H1 (cell line): ENCODE data around the gene ARHGEF6. TPM values are rescaled to one million over a fixed set of nuclear protein-coding genes. Genes with fewer than 3 reads are reported as not detected.

ENCODE experiments used
- CTCF ChIA-PET: fragments of 300-600 bp; sonication (Branson Sonifier 250); formaldehyde crosslinking; loops from one replicate; lab custom pipeline; 2021; ENCODE audit not compliant: partially characterized antibody; lab: Charles Lee
- POLR2A ChIA-PET: fragments of 300-600 bp; sonication (Branson Sonifier 250); formaldehyde crosslinking; loops from one replicate; lab custom pipeline; 2021; ENCODE audit warnings: inconsistent platforms; ENCODE audit not compliant: partially characterized antibody; lab: Charles Lee
- DNase-seq, 2 experiments: peaks; one replicate each; pipeline versions ENCODE4 v3.0.0 to v3.0.0-alpha.2; 2010 to 2022; ENCODE audit warnings: low spot score in 2 of 2, low read depth in 1 of 2, mixed read lengths in 1 of 2
- FAIRE-seq: peaks from 2 replicates; lab custom pipeline; 2011; peaks lifted over from hg19 to GRCh38; lab: Jason Lieb, UNC
- H2AFZ ChIP-seq: 2 replicates; pipeline ENCODE4 v1.8.1; 2012; ENCODE audit warnings: low read length, inconsistent platforms
- H2AK5ac ChIP-seq: 2 replicates; pipeline ENCODE4 v1.6.1; 2013; ENCODE audit warnings: low read depth, low read length
- H2BK120ac ChIP-seq: replicated peaks from 2 replicates; pipeline ENCODE3; 2013; ENCODE audit warnings: low read depth, low read length, inconsistent platforms
- H2BK12ac ChIP-seq: 2 replicates; pipeline ENCODE4 v1.6.1; 2013; ENCODE audit warnings: low read depth, low read length
- H2BK15ac ChIP-seq: 2 replicates; pipeline ENCODE4 v1.6.1; 2013; ENCODE audit warnings: low read length
- H2BK20ac ChIP-seq: 2 replicates; pipeline ENCODE4 v1.6.1; 2013; ENCODE audit warnings: low read length
- H2BK5ac ChIP-seq: 2 replicates; pipeline ENCODE4 v1.6.1; 2013; ENCODE audit warnings: low read depth, low read length
- H3K14ac ChIP-seq: 2 replicates; pipeline ENCODE4 v1.6.1; 2013; ENCODE audit warnings: inconsistent platforms; ENCODE audit not compliant: insufficient read length
- H3K18ac ChIP-seq: 2 replicates; pipeline ENCODE4 v1.6.1; 2013; ENCODE audit warnings: low read length; ENCODE audit errors: extremely low read depth
- H3K23ac ChIP-seq: 2 replicates; pipeline ENCODE4 v1.6.1; 2013; ENCODE audit warnings: inconsistent platforms; ENCODE audit not compliant: insufficient read length
- H3K23me2 ChIP-seq: 2 replicates; pipeline ENCODE4 v1.6.1; 2013; ENCODE audit warnings: low read depth, low read length
- H3K27ac ChIP-seq: 2 replicates; pipeline ENCODE4 v1.6.1; 2011; ENCODE audit warnings: low read depth, low read length, inconsistent platforms
- H3K27me3 ChIP-seq, 4 experiments: replicated peaks in 1 of 4; 1 replicate in 1 of 4; 2 replicates in 3 of 4; pipeline versions ENCODE4 v1.6.1 to v1.8.1; 2011 to 2013; ENCODE audit warnings: low read length in 3 of 4, mild to moderate bottlenecking in 3 of 4, inconsistent platforms in 2 of 4, mixed read lengths in 2 of 4, moderate library complexity in 1 of 4; ENCODE audit not compliant: control insufficient read depth in 3 of 4, insufficient read depth in 3 of 4; ENCODE audit errors: extremely low read depth in 1 of 4
- H3K36me3 ChIP-seq, 4 experiments: 2 replicates each; pipeline versions ENCODE4 v1.6.1 to v1.8.1; 2011 to 2013; ENCODE audit warnings: mild to moderate bottlenecking in 4 of 4, low read length in 3 of 4, moderate library complexity in 2 of 4, control low read depth in 1 of 4, inconsistent platforms in 1 of 4; ENCODE audit not compliant: insufficient read depth in 4 of 4, control insufficient read depth in 2 of 4
- H3K4ac ChIP-seq: replicated peaks from 2 replicates; pipeline ENCODE3; 2013; ENCODE audit warnings: low read length, low read depth, mixed read lengths, inconsistent platforms; ENCODE audit not compliant: insufficient read length
- H3K4me1 ChIP-seq, 4 experiments: replicated peaks in 1 of 4; 1 replicate in 1 of 4; 2 replicates in 3 of 4; pipeline versions ENCODE4 v1.6.1 to v1.8.1; 2011 to 2013; ENCODE audit warnings: low read length in 3 of 4, inconsistent platforms in 2 of 4, mixed read lengths in 1 of 4; ENCODE audit not compliant: insufficient read depth in 4 of 4, control insufficient read depth in 3 of 4
- H3K4me2 ChIP-seq, 2 experiments: 2 replicates each; pipeline versions ENCODE4 v1.6.1 to v1.8.1; 2011 to 2013; ENCODE audit warnings: low read depth in 2 of 2, low read length in 2 of 2, control low read depth in 1 of 2, inconsistent platforms in 1 of 2, mild to moderate bottlenecking in 1 of 2; ENCODE audit not compliant: insufficient read depth in 1 of 2
- H3K4me3 ChIP-seq, 4 experiments: fragments of 200-600, 300-600 bp in 1 of 4; sonication (generic), shearing (Covaris generic), sonication (Bioruptor Twin) in 1 of 4; 2 replicates each; pipeline versions ENCODE4 v1.5.1 to v1.8.1; 2011 to 2016; ENCODE audit warnings: low read length in 4 of 4, low read depth in 3 of 4, control low read depth in 2 of 4, inconsistent platforms in 2 of 4, mild to moderate bottlenecking in 2 of 4, mixed read lengths in 1 of 4, moderate library complexity in 1 of 4; ENCODE audit not compliant: insufficient read depth in 2 of 4; ENCODE audit errors: extremely low read depth in 1 of 4
- H3K56ac ChIP-seq: replicated peaks from 2 replicates; pipeline ENCODE3; 2013; ENCODE audit warnings: low read depth, mild to moderate bottlenecking, mixed read lengths, low read length, inconsistent platforms; ENCODE audit not compliant: insufficient read length
- H3K79me1 ChIP-seq: 2 replicates; pipeline ENCODE4 v1.6.1; 2013; ENCODE audit warnings: low read depth, low read length, control low read depth
- H3K79me2 ChIP-seq, 2 experiments: 2 replicates each; pipeline versions ENCODE4 v1.6.1 to v1.8.1; 2012 to 2013; ENCODE audit warnings: low read length in 2 of 2, mild to moderate bottlenecking in 2 of 2, inconsistent platforms in 1 of 2; ENCODE audit not compliant: insufficient read depth in 2 of 2, control insufficient read depth in 1 of 2
- H3K9ac ChIP-seq, 4 experiments: replicated peaks in 1 of 4; 1 replicate in 1 of 4; 2 replicates in 3 of 4; pipeline versions ENCODE4 v1.6.1 to v1.8.1; 2011 to 2013; ENCODE audit warnings: low read depth in 3 of 4, low read length in 3 of 4, control low read depth in 2 of 4, mild to moderate bottlenecking in 2 of 4, moderate library complexity in 2 of 4, inconsistent platforms in 1 of 4; ENCODE audit errors: extremely low read depth in 1 of 4
- H3K9me3 ChIP-seq, 2 experiments: 2 replicates each; pipeline versions ENCODE4 v1.6.1 to v1.8.1; 2012 to 2013; ENCODE audit warnings: mild to moderate bottlenecking in 2 of 2, moderate library complexity in 2 of 2, control low read depth in 1 of 2, inconsistent platforms in 1 of 2, low read depth in 1 of 2, low read length in 1 of 2, mixed read lengths in 1 of 2; ENCODE audit not compliant: insufficient read depth in 2 of 2
- H4K20me1 ChIP-seq, 2 experiments: replicated peaks in 1 of 2; 2 replicates each; pipeline versions ENCODE3 to v1.8.1; 2011 to 2013; ENCODE audit warnings: inconsistent platforms in 2 of 2, low read length in 2 of 2, mild to moderate bottlenecking in 1 of 2; ENCODE audit not compliant: insufficient read depth in 2 of 2, control insufficient read depth in 1 of 2
- H4K5ac ChIP-seq: 2 replicates; pipeline ENCODE4 v1.6.1; 2013; ENCODE audit warnings: low read length, low read depth, mixed read lengths, inconsistent platforms; ENCODE audit not compliant: insufficient read length
- H4K8ac ChIP-seq: 2 replicates; pipeline ENCODE4 v1.8.0; 2013; ENCODE audit warnings: mild to moderate bottlenecking, moderate library complexity, low read length, inconsistent platforms; ENCODE audit not compliant: insufficient read depth; ENCODE audit errors: extremely low read depth
- H4K91ac ChIP-seq: replicated peaks from 2 replicates; pipeline ENCODE3; 2013; ENCODE audit warnings: low read length, mixed read lengths, inconsistent platforms; ENCODE audit not compliant: insufficient read length
- BACH1 ChIP-seq: IDR thresholded peaks from 2 replicates; pipeline ENCODE4 v1.6.1; 2012; ENCODE audit warnings: low read length, improper control_type of control experiment
- EP300 ChIP-seq, 2 experiments: IDR thresholded peaks; 1 replicate in 1 of 2; 2 replicates in 1 of 2; pipeline ENCODE4 v1.6.1; 2011 to 2012; ENCODE audit warnings: low read depth in 2 of 2, low read length in 2 of 2, mild to moderate bottlenecking in 2 of 2, borderline replicate concordance in 1 of 2, inconsistent platforms in 1 of 2, moderate library complexity in 1 of 2
- GABPA ChIP-seq: IDR thresholded peaks from 2 replicates; pipeline ENCODE4 v1.6.1; 2011; ENCODE audit warnings: mild to moderate bottlenecking, low read length, moderate library complexity, borderline replicate concordance; ENCODE audit not compliant: insufficient read depth
- JUND ChIP-seq: IDR thresholded peaks from 2 replicates; pipeline ENCODE4 v1.6.1; 2011; ENCODE audit warnings: mild to moderate bottlenecking, improper control_type of control experiment, low read length
- KDM1A ChIP-seq: fragments of 200-600, 300-600 bp; sonication (generic); IDR thresholded peaks from 2 replicates; pipeline ENCODE4 v1.7.1; 2016; ENCODE audit warnings: mild to moderate bottlenecking, low read length, borderline replicate concordance
- KDM4A ChIP-seq: IDR thresholded peaks from one replicate; pipeline ENCODE4 v1.7.1; 2012; ENCODE audit warnings: low read depth, mild to moderate bottlenecking, moderate library complexity, low read length, inconsistent platforms; ENCODE audit not compliant: severe bottlenecking
- MAX ChIP-seq: IDR thresholded peaks from 2 replicates; pipeline ENCODE4 v1.6.1; 2012; ENCODE audit warnings: inconsistent platforms
- NRF1 ChIP-seq: IDR thresholded peaks from 2 replicates; pipeline ENCODE4 v1.6.1; 2011; ENCODE audit warnings: mild to moderate bottlenecking, low read depth, low read length, improper control_type of control experiment
- POLR2A ChIP-seq, 2 experiments: IDR thresholded peaks; 1 replicate in 1 of 2; 2 replicates in 1 of 2; pipeline ENCODE4 v1.6.1; 2011; ENCODE audit warnings: low read depth in 2 of 2, low read length in 2 of 2, mild to moderate bottlenecking in 2 of 2; ENCODE audit errors: control extremely low read depth in 1 of 2
- POU5F1 ChIP-seq: IDR thresholded peaks from 2 replicates; pipeline ENCODE4 v1.6.1; 2011; ENCODE audit warnings: low read depth, mild to moderate bottlenecking, low read length, moderate library complexity
- SUZ12 ChIP-seq: fragments of 200-600 bp; sonication (generic); IDR thresholded peaks from 2 replicates; pipeline ENCODE4 v1.6.1; 2012; ENCODE audit warnings: mild to moderate bottlenecking, inconsistent platforms, low read length, moderate library complexity, mixed read lengths
- TAF1 ChIP-seq: IDR thresholded peaks from 2 replicates; pipeline ENCODE4 v1.6.1; 2011; ENCODE audit warnings: mild to moderate bottlenecking, low read depth, low read length
- WGBS, 2 experiments: shearing (Covaris generic) in 1 of 2; methylation state at CpG; one replicate each; pipeline versions ENCODE4 v1.1.6 to v1.1.7; 2013 to 2015; ENCODE audit warnings: low lambda C conversion rate in 2 of 2, mixed read lengths in 2 of 2, inconsistent platforms in 1 of 2, low coverage in 1 of 2, missing lambda C conversion rate in 1 of 2; ENCODE audit not compliant: insufficient replicate concordance in 2 of 2, insufficient coverage in 1 of 2, insufficient read length in 1 of 2; ENCODE audit errors: extremely low coverage in 1 of 2, missing lambda C conversion rate in 1 of 2; 5-methylcytosine and 5-hydroxymethylcytosine counted together
- polyA plus RNA-seq, 7 experiments: library from polyadenylated mRNA; depleted of rRNA in 3 of 7; stranded (reverse) in 5 of 7; unstranded in 2 of 7; fragments of >200 nt in 5 of 7; fragments of 200-250 nt in 2 of 7; gene quantifications; 1 replicate in 5 of 7; 2 replicates in 1 of 7; 4 replicates in 1 of 7; pipeline versions ENCODE4 v1.2.1 to v1.2.3, GENCODE V29; 2011 to 2013; ENCODE audit warnings: missing spikeins in 2 of 7, mixed read lengths in 2 of 7
- total RNA-seq: library from RNA; stranded (reverse); fragmentation: NEBNext Ultra II Directional; extraction: Animal tissue kit (Norgen Biotek cat#: 25700); gene quantifications from 2 replicates; pipeline ENCODE4 v1.2.1, GENCODE V29; 2021

The ARHGEF6 gene
- total and polyA plus RNA-seq, 2 of the 8 experiments (the other 6 are each of a cell fraction or from before 2014, with no cell fraction given), result 3.6 to 3.7 TPM

GRCh38 chrX:136728393-136728792 lies 52.3 kb downstream of the ARHGEF6 start:
- Histone ChIP-seq H3K23me2 (no peaks in the 10 kb centered on the region), H2AK5ac (no peak overlapping the region), H3K79me2 (no peaks in the 10 kb centered on the region), H2BK15ac (no peak overlapping the region), H4K8ac (no peak overlapping the region), H2BK5ac (no peak overlapping the region), H3K4me3 (no peak overlapping the region), H3K79me1 (no peaks in the 10 kb centered on the region), H2BK120ac (no peak overlapping the region), H4K20me1 (no peaks in the 10 kb centered on the region), H3K4me2 (no peak overlapping the region), H3K4ac (no peak overlapping the region), H3K9me3 (no peaks in the 10 kb centered on the region), H4K5ac (no peak overlapping the region), H4K91ac (no peak overlapping the region), H3K9ac (no peak overlapping the region), H3K27me3 (no peaks in the 10 kb centered on the region), H3K23ac (no peak overlapping the region), H2BK20ac (no peak overlapping the region), H2AFZ (no peak overlapping the region), H3K4me1 (no peaks in the 10 kb centered on the region), H3K56ac (no peak overlapping the region), H3K18ac (no peak overlapping the region), H3K27ac (no peak overlapping the region), H2BK12ac (no peak overlapping the region), H3K36me3 (no peaks in the 10 kb centered on the region; a peak in 1 of 8 replicates), H3K14ac (no peak overlapping the region)
- WGBS, 2 experiments, result 100% methylated on average over 1 of the region's 1 CpG; no CpG with 5 or more reads in 1 of the 2 experiments
- ChIA-PET POLR2A (interaction anchor here (0.7 kb wide), 1 partner anchor 576 kb away, joined by 3 read pairs; no protein-coding TSS in a partner anchor), CTCF (interaction anchor here (0.6 to 2.1 kb wide), 5 partner anchors 18 to 1414 kb away, joined by 3 to 6 read pairs (median 3); no protein-coding TSS in a partner anchor)
- FAIRE-seq (no peak), DNase-seq (no peak)
- no peak for TF ChIP-seq GABPA
- no peak for TF ChIP-seq EP300 (IDR thresholded peaks at IDR 0.05; ENCODE audit: borderline replicate concordance in 1 of 2, low read depth in 2 of 2, low read length in 2 of 2)
- no peak for TF ChIP-seq KDM1A
- TF ChIP-seq POU5F1, result no peak
- TF ChIP-seq JUND, result no peak
- TF ChIP-seq BACH1, result no peak
- TF ChIP-seq TAF1, result no peak
- TF ChIP-seq POLR2A (IDR thresholded peaks at IDR 0.05; ENCODE audit: control extremely low read depth in 1 of 2, low read depth in 2 of 2, low read length in 2 of 2), result no peak
- TF ChIP-seq KDM4A, result no peak
- no peak for TF ChIP-seq SUZ12
- TF ChIP-seq NRF1, result no peak
- no peak for TF ChIP-seq MAX
